ENCODE measurements around the gene DENND2C.

Gene DENND2C

DNA sequence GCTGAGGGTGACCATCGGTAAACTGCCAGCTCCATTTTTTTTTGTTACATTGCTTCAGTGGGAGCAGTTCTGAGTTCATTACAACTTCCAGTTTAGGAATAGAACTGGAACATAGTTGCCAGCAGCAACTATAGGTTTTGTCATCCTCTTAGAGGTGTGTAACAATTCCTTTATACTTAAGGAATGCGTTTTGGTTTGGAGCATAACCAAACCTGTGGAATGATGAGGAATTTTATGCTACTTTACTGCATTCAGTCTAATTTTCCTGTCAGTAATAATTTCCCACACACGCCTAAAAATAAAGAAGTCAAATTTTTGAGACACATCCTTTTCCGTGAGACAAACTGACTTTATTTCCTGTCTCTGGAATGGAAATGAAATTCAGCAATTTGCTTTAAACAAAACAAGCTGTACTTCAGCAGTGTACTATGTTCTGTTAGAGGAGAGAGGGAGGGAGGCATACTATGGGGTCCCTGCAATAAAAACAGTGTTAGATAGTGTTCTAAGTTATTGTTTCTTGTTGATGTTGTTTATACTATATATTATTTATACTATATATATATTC, 30.3 kb upstream of the DENND2C start:
- DNase-seq (ENCODE audit: extremely low spot score) = no peak

DNA sequence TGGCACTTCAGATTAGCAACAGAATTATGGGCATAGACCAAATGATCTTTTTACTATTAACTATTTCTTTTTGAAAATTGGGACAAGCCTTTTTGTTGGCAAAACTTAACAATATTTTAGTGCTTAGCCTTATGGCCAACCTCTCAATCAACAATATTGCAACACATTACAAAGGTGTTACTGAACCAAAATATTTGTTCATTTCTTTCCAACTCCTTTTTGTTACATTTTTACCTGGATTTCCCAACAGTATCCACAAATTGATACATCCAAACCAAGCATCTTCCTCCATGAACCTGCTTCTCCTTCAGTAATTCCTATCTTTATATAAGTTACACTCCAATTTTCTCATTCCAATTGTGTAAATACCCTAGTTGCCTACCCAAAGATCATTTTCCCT, 27.0 kb upstream of the DENND2C start:
- ChIA-PET POLR2A (no interaction called here), CTCF (no interaction called here)
- TF ChIP-seq, protein P1, sequence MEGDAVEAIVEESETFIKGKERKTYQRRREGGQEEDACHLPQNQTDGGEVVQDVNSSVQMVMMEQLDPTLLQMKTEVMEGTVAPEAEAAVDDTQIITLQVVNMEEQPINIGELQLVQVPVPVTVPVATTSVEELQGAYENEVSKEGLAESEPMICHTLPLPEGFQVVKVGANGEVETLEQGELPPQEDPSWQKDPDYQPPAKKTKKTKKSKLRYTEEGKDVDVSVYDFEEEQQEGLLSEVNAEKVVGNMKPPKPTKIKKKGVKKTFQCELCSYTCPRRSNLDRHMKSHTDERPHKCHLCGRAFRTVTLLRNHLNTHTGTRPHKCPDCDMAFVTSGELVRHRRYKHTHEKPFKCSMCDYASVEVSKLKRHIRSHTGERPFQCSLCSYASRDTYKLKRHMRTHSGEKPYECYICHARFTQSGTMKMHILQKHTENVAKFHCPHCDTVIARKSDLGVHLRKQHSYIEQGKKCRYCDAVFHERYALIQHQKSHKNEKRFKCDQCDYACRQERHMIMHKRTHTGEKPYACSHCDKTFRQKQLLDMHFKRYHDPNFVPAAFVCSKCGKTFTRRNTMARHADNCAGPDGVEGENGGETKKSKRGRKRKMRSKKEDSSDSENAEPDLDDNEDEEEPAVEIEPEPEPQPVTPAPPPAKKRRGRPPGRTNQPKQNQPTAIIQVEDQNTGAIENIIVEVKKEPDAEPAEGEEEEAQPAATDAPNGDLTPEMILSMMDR (IDR thresholded peaks at IDR 0.05; ENCODE audit: control extremely low read depth, extremely low read depth, low read depth, missing control alignments) = no peak
- no peak for DNase-seq (ENCODE audit: extremely low spot score)

More for the DNA sequence above, 30.3 kb upstream of the DENND2C start:
- TF ChIP-seq, protein P1 (IDR thresholded peaks at IDR 0.05; ENCODE audit: control extremely low read depth, extremely low read depth, low read depth, missing control alignments) = no peak
- POLR2A ChIA-PET = no interaction called here
- CTCF ChIA-PET = no interaction called here

DNA sequence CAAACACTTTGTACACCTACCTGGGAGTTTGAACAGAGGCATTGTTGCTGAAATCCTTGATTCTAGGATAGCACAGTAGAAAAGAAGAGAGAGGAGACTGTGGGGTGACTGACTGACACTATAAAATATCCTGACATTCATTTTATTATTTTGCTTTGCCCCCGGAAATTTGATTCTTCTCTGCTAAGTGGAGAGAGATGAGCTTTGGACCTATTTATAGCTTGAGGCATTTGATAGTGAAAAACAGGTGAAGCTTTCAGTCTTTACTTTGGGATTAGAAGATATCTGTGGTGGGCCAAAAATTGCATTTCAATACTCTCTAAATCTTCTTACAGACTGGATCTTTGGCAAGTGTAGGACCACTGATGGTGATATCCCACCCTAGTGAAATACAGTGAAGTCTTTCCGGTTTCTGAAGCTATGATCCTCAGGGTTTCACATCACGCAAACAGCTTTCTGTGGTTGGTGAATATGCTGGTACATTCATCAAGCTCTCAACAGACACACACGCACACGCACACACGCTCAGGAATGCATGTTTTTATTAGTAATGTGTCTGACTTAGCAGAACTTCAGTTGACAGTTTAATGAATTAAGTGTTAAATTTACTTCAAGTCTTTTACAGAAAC, 25.7 kb upstream of the DENND2C start, which contains the start of gene AMPD1:
TSS of gene AMPD1 (minus strand) at position 117 of the 629 bp plus-strand sequence. CDS start at position 42, 75 bp downstream.
- no peak for DNase-seq (ENCODE audit: extremely low spot score)
- ChIA-PET POLR2A (no interaction called here), CTCF (interaction anchor here (0.9 to 1.7 kb wide), 5 partner anchors 8 to 20 kb away, joined by 3 to 11 read pairs (median 5); partner anchors contain the start of gene NRAS)
- TF ChIP-seq, protein P1 (IDR thresholded peaks at IDR 0.05; ENCODE audit: control extremely low read depth, extremely low read depth, low read depth, missing control alignments) = no peak

DNA sequence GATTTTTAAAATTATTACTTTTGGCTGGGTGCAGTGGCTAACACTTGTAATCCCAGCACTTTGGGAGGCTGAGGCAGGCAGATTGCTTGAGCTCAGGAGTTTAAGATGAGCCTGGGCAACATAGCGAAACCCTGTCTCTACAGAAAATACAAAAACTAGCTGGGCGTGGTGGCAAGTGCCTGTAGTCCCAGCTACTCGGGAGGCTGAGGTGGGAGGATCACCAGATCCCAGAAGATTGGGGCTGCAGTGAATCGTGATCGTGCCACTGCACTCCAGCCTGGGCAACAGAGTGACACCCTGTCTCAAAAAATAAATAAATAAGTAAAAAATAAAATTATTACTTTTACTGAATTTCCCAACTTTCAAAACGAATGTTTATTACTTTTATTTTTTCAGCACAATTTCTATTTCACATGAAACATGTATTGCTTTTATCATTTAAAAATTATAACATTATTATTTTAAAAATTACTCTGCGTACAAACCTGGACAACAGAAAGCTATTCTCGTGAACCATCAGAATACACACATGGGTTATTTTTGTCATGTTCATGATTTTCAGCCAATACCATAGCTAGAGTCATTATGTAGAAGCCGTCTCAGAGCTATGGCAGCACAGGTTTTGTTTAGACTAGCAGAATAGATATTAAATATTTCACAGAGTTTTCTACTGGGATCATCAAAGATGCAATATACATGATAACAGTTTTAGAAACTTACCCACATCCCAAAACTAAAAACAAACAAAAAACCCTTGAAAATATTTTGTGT, 24.9 kb upstream of the DENND2C start:
- TF ChIP-seq, protein P1 (IDR thresholded peaks at IDR 0.05; ENCODE audit: control extremely low read depth, extremely low read depth, low read depth, missing control alignments) = no peak
- ChIA-PET CTCF (interaction anchor here (0.9 to 2.4 kb wide), 6 partner anchors 8 to 21 kb away, joined by 3 to 11 read pairs (median 6); partner anchors contain the start of gene NRAS), POLR2A (no interaction called here)
- DNase-seq (ENCODE audit: extremely low spot score) = no peak

DNA sequence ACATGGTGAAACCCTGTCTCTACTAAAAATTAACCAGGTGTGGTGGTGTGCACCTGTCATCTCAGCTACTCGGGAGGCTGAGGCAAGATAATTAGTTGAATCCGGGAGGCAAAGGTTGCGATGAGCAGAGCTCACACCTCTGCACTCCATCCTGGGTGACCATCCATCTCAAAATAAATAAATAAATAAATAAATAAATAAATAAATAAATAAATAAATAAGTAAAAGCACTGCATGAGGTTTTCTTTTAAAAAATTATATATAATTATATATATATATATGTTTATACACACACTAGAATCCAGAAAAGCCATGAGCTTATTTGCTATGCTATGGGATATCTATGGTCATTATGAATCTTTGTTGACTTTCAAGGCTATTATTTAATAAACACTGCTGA, 23.1 kb upstream of the DENND2C start:
- CTCF ChIA-PET = interaction anchor here (0.8 to 2.4 kb wide), 4 partner anchors 10 to 360 kb away, joined by 3 to 8 read pairs (median 3); no protein-coding TSS in a partner anchor
- DNase-seq (ENCODE audit: extremely low spot score) = no peak
- TF ChIP-seq, protein P1 (IDR thresholded peaks at IDR 0.05; ENCODE audit: control extremely low read depth, extremely low read depth, low read depth, missing control alignments) = no peak
- POLR2A ChIA-PET = interaction anchor here (0.6 kb wide), 1 partner anchor 15 kb away, joined by 4 read pairs; no protein-coding TSS in a partner anchor

DNA sequence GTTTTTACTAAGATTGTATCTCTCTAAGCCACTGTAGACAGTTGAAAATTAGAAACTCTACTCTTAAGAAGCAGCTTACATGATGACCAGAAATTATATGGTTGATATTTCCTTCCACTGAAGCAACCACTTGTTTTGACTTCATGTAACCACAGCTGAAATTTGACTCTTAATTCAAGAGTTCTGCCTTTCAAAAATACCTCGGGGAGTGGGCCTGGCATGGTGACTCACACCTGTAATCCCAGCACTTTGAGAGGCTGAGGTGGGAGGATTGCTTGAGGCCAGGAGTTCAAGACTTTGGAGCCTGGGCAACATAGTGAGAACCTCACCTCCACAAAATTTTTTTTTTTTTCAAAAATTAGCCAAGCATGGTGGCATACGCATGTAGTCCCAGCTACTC, 21.2 kb upstream of the DENND2C start:
- no peak for DNase-seq (ENCODE audit: extremely low spot score)
- TF ChIP-seq, protein P1 (IDR thresholded peaks at IDR 0.05; ENCODE audit: control extremely low read depth, extremely low read depth, low read depth, missing control alignments) = no peak
- POLR2A ChIA-PET = no interaction called here
- CTCF ChIA-PET = no interaction called here

Data from GM10248 (cell line).